H1 (cell line): ENCODE data around the gene AHRR. TPM values are rescaled to one million over a fixed set of nuclear protein-coding genes. Genes with fewer than 3 reads are reported as not detected.

Experiments
- CTCF ChIA-PET: fragments of 300-600 bp; sonication (Branson Sonifier 250); formaldehyde crosslinking; loops from one replicate; lab custom pipeline; 2021; ENCODE audit not compliant: partially characterized antibody; lab: Charles Lee
- POLR2A ChIA-PET: fragments of 300-600 bp; sonication (Branson Sonifier 250); formaldehyde crosslinking; loops from one replicate; lab custom pipeline; 2021; ENCODE audit warnings: inconsistent platforms; ENCODE audit not compliant: partially characterized antibody; lab: Charles Lee
- DNase-seq, 2 experiments: peaks; one replicate each; pipeline versions ENCODE4 v3.0.0 to v3.0.0-alpha.2; 2010 to 2022; ENCODE audit warnings: low spot score in 2 of 2, low read depth in 1 of 2, mixed read lengths in 1 of 2
- FAIRE-seq: peaks from 2 replicates; lab custom pipeline; 2011; peaks lifted over from hg19 to GRCh38; lab: Jason Lieb, UNC
- H2AFZ ChIP-seq: 2 replicates; pipeline ENCODE4 v1.8.1; 2012; ENCODE audit warnings: low read length, inconsistent platforms
- H2AK5ac ChIP-seq: 2 replicates; pipeline ENCODE4 v1.6.1; 2013; ENCODE audit warnings: low read depth, low read length
- H2BK120ac ChIP-seq: replicated peaks from 2 replicates; pipeline ENCODE3; 2013; ENCODE audit warnings: low read depth, low read length, inconsistent platforms
- H2BK12ac ChIP-seq: 2 replicates; pipeline ENCODE4 v1.6.1; 2013; ENCODE audit warnings: low read depth, low read length
- H2BK15ac ChIP-seq: 2 replicates; pipeline ENCODE4 v1.6.1; 2013; ENCODE audit warnings: low read length
- H2BK20ac ChIP-seq: 2 replicates; pipeline ENCODE4 v1.6.1; 2013; ENCODE audit warnings: low read length
- H2BK5ac ChIP-seq: 2 replicates; pipeline ENCODE4 v1.6.1; 2013; ENCODE audit warnings: low read depth, low read length
- H3K14ac ChIP-seq: 2 replicates; pipeline ENCODE4 v1.6.1; 2013; ENCODE audit warnings: inconsistent platforms; ENCODE audit not compliant: insufficient read length
- H3K18ac ChIP-seq: 2 replicates; pipeline ENCODE4 v1.6.1; 2013; ENCODE audit warnings: low read length; ENCODE audit errors: extremely low read depth
- H3K23ac ChIP-seq: 2 replicates; pipeline ENCODE4 v1.6.1; 2013; ENCODE audit warnings: inconsistent platforms; ENCODE audit not compliant: insufficient read length
- H3K23me2 ChIP-seq: 2 replicates; pipeline ENCODE4 v1.6.1; 2013; ENCODE audit warnings: low read depth, low read length
- H3K27ac ChIP-seq: 2 replicates; pipeline ENCODE4 v1.6.1; 2011; ENCODE audit warnings: low read depth, low read length, inconsistent platforms
- H3K27me3 ChIP-seq, 4 experiments: replicated peaks in 1 of 4; 1 replicate in 1 of 4; 2 replicates in 3 of 4; pipeline versions ENCODE4 v1.6.1 to v1.8.1; 2011 to 2013; ENCODE audit warnings: low read length in 3 of 4, mild to moderate bottlenecking in 3 of 4, inconsistent platforms in 2 of 4, mixed read lengths in 2 of 4, moderate library complexity in 1 of 4; ENCODE audit not compliant: control insufficient read depth in 3 of 4, insufficient read depth in 3 of 4; ENCODE audit errors: extremely low read depth in 1 of 4
- H3K36me3 ChIP-seq, 4 experiments: 2 replicates each; pipeline versions ENCODE4 v1.6.1 to v1.8.1; 2011 to 2013; ENCODE audit warnings: mild to moderate bottlenecking in 4 of 4, low read length in 3 of 4, moderate library complexity in 2 of 4, control low read depth in 1 of 4, inconsistent platforms in 1 of 4; ENCODE audit not compliant: insufficient read depth in 4 of 4, control insufficient read depth in 2 of 4
- H3K4ac ChIP-seq: replicated peaks from 2 replicates; pipeline ENCODE3; 2013; ENCODE audit warnings: low read length, low read depth, mixed read lengths, inconsistent platforms; ENCODE audit not compliant: insufficient read length
- H3K4me1 ChIP-seq, 4 experiments: replicated peaks in 1 of 4; 1 replicate in 1 of 4; 2 replicates in 3 of 4; pipeline versions ENCODE4 v1.6.1 to v1.8.1; 2011 to 2013; ENCODE audit warnings: low read length in 3 of 4, inconsistent platforms in 2 of 4, mixed read lengths in 1 of 4; ENCODE audit not compliant: insufficient read depth in 4 of 4, control insufficient read depth in 3 of 4
- H3K4me2 ChIP-seq, 2 experiments: 2 replicates each; pipeline versions ENCODE4 v1.6.1 to v1.8.1; 2011 to 2013; ENCODE audit warnings: low read depth in 2 of 2, low read length in 2 of 2, control low read depth in 1 of 2, inconsistent platforms in 1 of 2, mild to moderate bottlenecking in 1 of 2; ENCODE audit not compliant: insufficient read depth in 1 of 2
- H3K4me3 ChIP-seq, 4 experiments: fragments of 200-600, 300-600 bp in 1 of 4; sonication (generic), shearing (Covaris generic), sonication (Bioruptor Twin) in 1 of 4; 2 replicates each; pipeline versions ENCODE4 v1.5.1 to v1.8.1; 2011 to 2016; ENCODE audit warnings: low read length in 4 of 4, low read depth in 3 of 4, control low read depth in 2 of 4, inconsistent platforms in 2 of 4, mild to moderate bottlenecking in 2 of 4, mixed read lengths in 1 of 4, moderate library complexity in 1 of 4; ENCODE audit not compliant: insufficient read depth in 2 of 4; ENCODE audit errors: extremely low read depth in 1 of 4
- H3K56ac ChIP-seq: replicated peaks from 2 replicates; pipeline ENCODE3; 2013; ENCODE audit warnings: low read depth, mild to moderate bottlenecking, mixed read lengths, low read length, inconsistent platforms; ENCODE audit not compliant: insufficient read length
- H3K79me1 ChIP-seq: 2 replicates; pipeline ENCODE4 v1.6.1; 2013; ENCODE audit warnings: low read depth, low read length, control low read depth
- H3K79me2 ChIP-seq, 2 experiments: 2 replicates each; pipeline versions ENCODE4 v1.6.1 to v1.8.1; 2012 to 2013; ENCODE audit warnings: low read length in 2 of 2, mild to moderate bottlenecking in 2 of 2, inconsistent platforms in 1 of 2; ENCODE audit not compliant: insufficient read depth in 2 of 2, control insufficient read depth in 1 of 2
- H3K9ac ChIP-seq, 4 experiments: replicated peaks in 1 of 4; 1 replicate in 1 of 4; 2 replicates in 3 of 4; pipeline versions ENCODE4 v1.6.1 to v1.8.1; 2011 to 2013; ENCODE audit warnings: low read depth in 3 of 4, low read length in 3 of 4, control low read depth in 2 of 4, mild to moderate bottlenecking in 2 of 4, moderate library complexity in 2 of 4, inconsistent platforms in 1 of 4; ENCODE audit errors: extremely low read depth in 1 of 4
- H3K9me3 ChIP-seq, 2 experiments: 2 replicates each; pipeline versions ENCODE4 v1.6.1 to v1.8.1; 2012 to 2013; ENCODE audit warnings: mild to moderate bottlenecking in 2 of 2, moderate library complexity in 2 of 2, control low read depth in 1 of 2, inconsistent platforms in 1 of 2, low read depth in 1 of 2, low read length in 1 of 2, mixed read lengths in 1 of 2; ENCODE audit not compliant: insufficient read depth in 2 of 2
- H4K20me1 ChIP-seq, 2 experiments: replicated peaks in 1 of 2; 2 replicates each; pipeline versions ENCODE3 to v1.8.1; 2011 to 2013; ENCODE audit warnings: inconsistent platforms in 2 of 2, low read length in 2 of 2, mild to moderate bottlenecking in 1 of 2; ENCODE audit not compliant: insufficient read depth in 2 of 2, control insufficient read depth in 1 of 2
- H4K5ac ChIP-seq: 2 replicates; pipeline ENCODE4 v1.6.1; 2013; ENCODE audit warnings: low read length, low read depth, mixed read lengths, inconsistent platforms; ENCODE audit not compliant: insufficient read length
- H4K8ac ChIP-seq: 2 replicates; pipeline ENCODE4 v1.8.0; 2013; ENCODE audit warnings: mild to moderate bottlenecking, moderate library complexity, low read length, inconsistent platforms; ENCODE audit not compliant: insufficient read depth; ENCODE audit errors: extremely low read depth
- H4K91ac ChIP-seq: replicated peaks from 2 replicates; pipeline ENCODE3; 2013; ENCODE audit warnings: low read length, mixed read lengths, inconsistent platforms; ENCODE audit not compliant: insufficient read length
- BRCA1 ChIP-seq: IDR thresholded peaks from 2 replicates; pipeline ENCODE4 v1.6.1; 2012; ENCODE audit warnings: low read depth, low read length, improper control_type of control experiment
- EGR1 ChIP-seq: IDR thresholded peaks from 2 replicates; pipeline ENCODE4 v1.6.1; 2011; ENCODE audit warnings: low read depth, low read length, borderline replicate concordance
- EZH2 ChIP-seq: fragments of 200-600 bp; sonication (generic); IDR thresholded peaks from 2 replicates; pipeline ENCODE4 v1.7.1; 2012; ENCODE audit warnings: low read depth, mild to moderate bottlenecking, moderate library complexity, low read length, inconsistent platforms; ENCODE audit not compliant: severe bottlenecking
- RBBP5 ChIP-seq: IDR thresholded peaks from 2 replicates; pipeline ENCODE4 v1.7.1; 2012; ENCODE audit warnings: low read depth, mild to moderate bottlenecking, inconsistent platforms, low read length, moderate library complexity, borderline replicate concordance
- SIN3A ChIP-seq, 2 experiments: IDR thresholded peaks in 1 of 2; conservative IDR thresholded peaks in 1 of 2; 2 replicates each; pipeline ENCODE4 v1.6.1; 2011 to 2012; ENCODE audit warnings: low read length in 2 of 2, improper control_type of control experiment in 1 of 2, low read depth in 1 of 2, mild to moderate bottlenecking in 1 of 2
- TAF1 ChIP-seq: IDR thresholded peaks from 2 replicates; pipeline ENCODE4 v1.6.1; 2011; ENCODE audit warnings: mild to moderate bottlenecking, low read depth, low read length
- WGBS, 2 experiments: shearing (Covaris generic) in 1 of 2; methylation state at CpG; one replicate each; pipeline versions ENCODE4 v1.1.6 to v1.1.7; 2013 to 2015; ENCODE audit warnings: low lambda C conversion rate in 2 of 2, mixed read lengths in 2 of 2, inconsistent platforms in 1 of 2, low coverage in 1 of 2, missing lambda C conversion rate in 1 of 2; ENCODE audit not compliant: insufficient replicate concordance in 2 of 2, insufficient coverage in 1 of 2, insufficient read length in 1 of 2; ENCODE audit errors: extremely low coverage in 1 of 2, missing lambda C conversion rate in 1 of 2; 5-methylcytosine and 5-hydroxymethylcytosine counted together
- polyA plus RNA-seq, 7 experiments: library from polyadenylated mRNA; depleted of rRNA in 3 of 7; stranded (reverse) in 5 of 7; unstranded in 2 of 7; fragments of >200 nt in 5 of 7; fragments of 200-250 nt in 2 of 7; gene quantifications; 1 replicate in 5 of 7; 2 replicates in 1 of 7; 4 replicates in 1 of 7; pipeline versions ENCODE4 v1.2.1 to v1.2.3, GENCODE V29; 2011 to 2013; ENCODE audit warnings: missing spikeins in 2 of 7, mixed read lengths in 2 of 7
- total RNA-seq: library from RNA; stranded (reverse); fragmentation: NEBNext Ultra II Directional; extraction: Animal tissue kit (Norgen Biotek cat#: 25700); gene quantifications from 2 replicates; pipeline ENCODE4 v1.2.1, GENCODE V29; 2021

Gene AHRR
- total and polyA plus RNA-seq, 2 of the 8 experiments (the other 6 are each of a cell fraction or from before 2014, with no cell fraction given), result 0.41 to 0.80 TPM

- H2BK5ac ChIP-seq, result no peak overlapping the region
- no peaks in the 10 kb centered on the region for H3K9me3 ChIP-seq
- H3K4me3 ChIP-seq, result no peak overlapping the region
- H4K5ac ChIP-seq, result no peak overlapping the region
- H3K4me2 ChIP-seq, result no peak overlapping the region
- no peaks in the 10 kb centered on the region for H3K79me1 ChIP-seq
- no peak overlapping the region for H2BK120ac ChIP-seq
- H3K27ac ChIP-seq, result no peak overlapping the region
- ChIA-PET CTCF (interaction anchor here (1.2 to 1.4 kb wide), 2 partner anchors 9 to 11 kb away, joined by 3 to 6 read pairs; no protein-coding TSS in a partner anchor), POLR2A (interaction anchor here (0.9 kb wide), 1 partner anchor 14 kb away, joined by 3 read pairs; no protein-coding TSS in a partner anchor)
- H2AFZ ChIP-seq, result no peak overlapping the region
- DNase-seq (peak in 1 of 2 experiments; percentile 42), FAIRE-seq (no peak)
- H2BK20ac ChIP-seq, result no peak overlapping the region
- no peaks in the 10 kb centered on the region; a peak in 2 of 7 replicates for H3K27me3 ChIP-seq
- peaks cover 0 to 4% (median 2%) of the 10 kb centered on the region in 4 experiments; a peak in 1 of 7 replicates for H3K4me1 ChIP-seq
- 0 out of 2 replicates have a peak overlapping the region, but pooled peaks have one; percentile 17 for H2BK12ac ChIP-seq
- no peak for TF ChIP-seq EGR1
- no peak for TF ChIP-seq RBBP5
- TF ChIP-seq BRCA1, result no peak
- TF ChIP-seq TAF1, result no peak
- no peak for TF ChIP-seq SIN3A (conservative IDR thresholded peaks at IDR 0.05 in 1 of 2, IDR thresholded peaks at IDR 0.05 in 1 of 2; ENCODE audit: low read depth in 1 of 2, low read length in 2 of 2)
- no peak for TF ChIP-seq EZH2
- H3K79me2 ChIP-seq, result no peaks in the 10 kb centered on the region
- H3K23me2 ChIP-seq, result no peaks in the 10 kb centered on the region
- 89% methylated on average over 19 of the region's 26 CpGs; no CpG with 5 or more reads in 1 of the 2 experiments for WGBS, 2 experiments
- no peak overlapping the region for H2AK5ac ChIP-seq
- H3K36me3 ChIP-seq, result no peaks in the 10 kb centered on the region
- H4K91ac ChIP-seq, result peak overlapping the region; percentile 42
- H4K8ac ChIP-seq, result no peak overlapping the region
- H2BK15ac ChIP-seq, result no peak overlapping the region
- no peaks in the 10 kb centered on the region for H4K20me1 ChIP-seq
- no peak overlapping the region for H3K4ac ChIP-seq
- H3K9ac ChIP-seq, result no peak overlapping the region
- H3K56ac ChIP-seq, result no peak overlapping the region
- H3K23ac ChIP-seq, result no peak overlapping the region
- H3K14ac ChIP-seq, result no peak overlapping the region
- H3K18ac ChIP-seq, result no peak overlapping the region; the same call in 1 of the 2 replicates
Observed at GRCh38 chr5:389891-390622, 68.5 kb downstream of the AHRR start.
